ENCODE measurements around the gene PCCB.
"Not testable (repeated sequence)": the region's sequence is repeated elsewhere in the genome, so short reads cannot be mapped to it uniquely, and the experiment has no call there.

PCCB gene

DNA sequence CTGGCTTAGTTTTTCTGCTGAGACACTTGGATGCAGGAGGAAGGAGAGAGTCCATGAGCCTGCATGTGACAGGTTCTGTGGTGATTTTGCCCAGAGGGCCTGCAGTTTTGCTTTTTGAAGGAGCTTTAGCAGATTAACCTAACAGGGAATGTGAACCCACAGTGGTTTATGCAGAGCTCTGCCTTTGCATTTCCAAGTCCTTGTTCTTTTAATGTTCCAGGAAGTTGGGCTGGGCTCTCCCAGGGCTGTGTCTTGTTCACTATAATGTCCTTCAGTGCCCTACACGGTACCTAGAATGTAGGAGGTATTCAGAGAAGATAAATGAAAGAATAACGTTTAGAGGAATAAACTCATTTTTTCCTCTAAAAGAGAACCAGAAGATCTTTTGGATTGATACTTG lies 50.3 kb downstream of the PCCB start:
- H3K36me3 ChIP-seq (ENCODE audit: insufficient read depth, low read length) = peaks cover 41% of the 10 kb centered on the region
- no peaks in the 10 kb centered on the region for H3K4me1 ChIP-seq (ENCODE audit: insufficient read depth, low read length)
- H3K27me3 ChIP-seq (ENCODE audit: insufficient read depth, low read length) = no peaks in the 10 kb centered on the region

DNA sequence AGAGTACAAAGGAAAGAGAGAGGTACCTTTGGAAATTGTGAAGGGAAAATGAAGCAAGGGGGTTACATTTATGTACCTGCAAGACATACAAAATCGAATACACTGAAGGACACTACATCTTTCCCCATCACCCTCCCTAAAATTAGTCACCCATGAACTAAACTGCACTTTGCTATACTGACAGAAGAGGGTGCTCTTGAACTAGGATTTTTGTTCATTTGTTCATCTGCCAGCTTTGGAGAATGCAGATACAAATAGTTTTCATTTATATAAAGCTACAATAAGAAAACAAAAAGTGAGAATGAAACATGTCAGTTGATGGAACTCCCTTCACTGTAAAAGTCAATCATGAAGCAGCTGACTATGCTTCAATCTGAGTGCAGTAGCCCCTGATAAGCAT lies 55.7 kb downstream of the PCCB start:
- H3K36me3 ChIP-seq (ENCODE audit: insufficient read depth, low read length) = peaks cover 11% of the 10 kb centered on the region
- no peak overlapping the region for H3K4me3 ChIP-seq (ENCODE audit: low read length)
- H3K4me1 ChIP-seq (ENCODE audit: insufficient read depth, low read length) = no peaks in the 10 kb centered on the region
- H3K27me3 ChIP-seq (ENCODE audit: insufficient read depth, low read length) = no peaks in the 10 kb centered on the region
- H2AFZ ChIP-seq (ENCODE audit: low read depth, low read length) = no peak overlapping the region
- H3K9me3 ChIP-seq (ENCODE audit: low read length) = peaks cover 2% of the 10 kb centered on the region

More for the DNA sequence above, 50.3 kb downstream of the PCCB start:
- Histone ChIP-seq H2AFZ (ENCODE audit: low read depth, low read length) (no peak overlapping the region), H3K9me3 (ENCODE audit: low read length) (peaks cover 5% of the 10 kb centered on the region), H3K4me3 (ENCODE audit: low read length) (no peak overlapping the region)

DNA sequence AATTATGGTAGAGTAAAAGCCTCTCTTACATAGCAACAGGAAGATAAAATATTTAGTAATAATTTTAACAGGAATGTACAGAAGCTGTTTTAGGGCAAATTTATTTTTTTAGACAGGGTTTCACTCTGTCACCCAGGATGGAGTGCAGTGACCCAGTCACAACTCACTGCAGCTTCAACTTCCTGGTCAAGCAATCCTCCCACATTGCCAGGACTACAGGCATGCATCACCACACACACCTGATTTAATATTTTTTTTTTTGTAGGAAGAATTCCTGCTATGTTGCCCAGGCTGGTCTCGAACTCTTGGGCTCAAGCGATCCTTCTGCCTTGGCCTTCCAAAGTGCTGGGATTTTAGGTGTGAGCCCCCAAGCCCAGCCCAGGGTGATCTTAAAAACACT lies 61.1 kb downstream of the PCCB start:
- Histone ChIP-seq H3K36me3 (ENCODE audit: insufficient read depth, low read length) (peaks cover 12% of the 10 kb centered on the region), H3K9me3 (ENCODE audit: low read length) (no peaks in the 10 kb centered on the region), H3K4me1 (ENCODE audit: insufficient read depth, low read length) (no peaks in the 10 kb centered on the region), H2AFZ (ENCODE audit: low read depth, low read length) (no peak overlapping the region), H3K4me3 (ENCODE audit: low read length) (no peak overlapping the region), H3K27me3 (ENCODE audit: insufficient read depth, low read length) (no peaks in the 10 kb centered on the region)

DNA sequence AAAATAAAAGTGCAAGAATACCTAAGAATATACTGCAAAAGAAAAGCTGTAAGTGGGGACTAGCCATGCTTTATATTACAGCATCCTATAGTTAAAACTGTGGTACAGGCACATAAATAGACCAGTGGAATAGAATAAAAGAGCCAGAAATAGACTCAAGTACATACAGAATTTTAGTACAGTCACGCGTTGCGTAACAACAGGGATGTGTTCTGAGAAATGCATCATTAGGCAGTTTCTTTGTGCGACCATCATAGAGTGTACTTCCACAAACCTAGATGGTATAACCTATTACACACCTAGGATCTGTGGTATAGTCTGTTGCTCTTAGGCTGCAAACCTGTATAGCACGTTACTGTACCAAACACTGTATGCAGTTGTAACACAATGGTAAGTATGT lies 61.8 kb downstream of the PCCB start:
- H3K27me3 ChIP-seq (ENCODE audit: insufficient read depth, low read length) = no peaks in the 10 kb centered on the region
- peaks cover 16% of the 10 kb centered on the region for H3K36me3 ChIP-seq (ENCODE audit: insufficient read depth, low read length)
- H2AFZ ChIP-seq (ENCODE audit: low read depth, low read length) = no peak overlapping the region
- H3K4me1 ChIP-seq (ENCODE audit: insufficient read depth, low read length) = no peaks in the 10 kb centered on the region
- no peaks in the 10 kb centered on the region for H3K9me3 ChIP-seq (ENCODE audit: low read length)
- H3K4me3 ChIP-seq (ENCODE audit: low read length) = no peak overlapping the region

DNA sequence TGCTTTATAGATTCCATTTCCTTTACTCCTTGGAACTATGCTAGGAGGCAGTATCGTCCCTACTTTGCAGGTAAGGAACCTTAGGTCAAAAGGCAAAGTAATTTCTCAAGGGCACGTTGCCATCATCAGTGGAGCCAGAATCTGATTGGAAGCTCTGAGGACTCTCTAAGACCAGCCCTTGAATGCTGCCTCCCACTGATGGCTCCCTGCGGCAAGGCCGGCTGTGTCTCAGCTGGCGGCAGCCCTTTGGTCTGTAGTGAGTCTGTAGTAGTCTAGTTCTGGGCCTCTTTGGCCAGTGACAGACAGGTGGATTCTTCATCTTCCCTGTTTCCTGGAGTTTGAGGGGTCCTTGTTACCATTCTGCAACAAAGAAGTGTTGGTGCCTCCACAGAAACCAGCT lies 76.2 kb downstream of the PCCB start:
- H3K4me3 ChIP-seq (ENCODE audit: low read length) = no peak overlapping the region
- no peaks in the 10 kb centered on the region for H3K4me1 ChIP-seq (ENCODE audit: insufficient read depth, low read length)
- H3K9me3 ChIP-seq (ENCODE audit: low read length) = peaks cover 5% of the 10 kb centered on the region
- no peak overlapping the region for H2AFZ ChIP-seq (ENCODE audit: low read depth, low read length)
- peaks cover 38% of the 10 kb centered on the region for H3K36me3 ChIP-seq (ENCODE audit: insufficient read depth, low read length)
- H3K27me3 ChIP-seq (ENCODE audit: insufficient read depth, low read length) = no peaks in the 10 kb centered on the region

DNA sequence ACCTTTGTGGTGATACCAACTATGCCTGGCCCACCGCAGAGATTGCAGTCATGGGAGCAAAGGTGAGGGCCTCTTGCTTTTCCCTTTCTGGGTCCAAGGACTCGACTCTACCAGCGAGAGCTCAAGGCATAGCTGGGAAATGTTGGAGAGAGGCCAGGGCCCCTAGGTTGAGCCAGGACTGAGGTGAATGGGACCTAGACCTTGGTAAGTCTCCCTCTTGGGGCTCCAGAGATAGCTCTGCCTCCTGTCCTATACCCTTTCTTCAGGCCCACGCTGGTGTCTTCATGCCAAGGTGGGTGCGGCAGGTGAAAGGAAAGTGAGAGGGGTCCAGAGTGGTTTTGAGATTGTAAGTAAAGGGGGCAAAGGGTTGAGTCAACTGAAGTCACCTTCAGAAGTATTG lies 77.5 kb downstream of the PCCB start:
- Histone ChIP-seq H2AFZ (ENCODE audit: low read depth, low read length) (no peak overlapping the region), H3K36me3 (ENCODE audit: insufficient read depth, low read length) (peaks cover 38% of the 10 kb centered on the region), H3K4me3 (ENCODE audit: low read length) (no peak overlapping the region), H3K4me1 (ENCODE audit: insufficient read depth, low read length) (no peaks in the 10 kb centered on the region), H3K9me3 (ENCODE audit: low read length) (peaks cover 4% of the 10 kb centered on the region), H3K27me3 (ENCODE audit: insufficient read depth, low read length) (no peaks in the 10 kb centered on the region)

DNA sequence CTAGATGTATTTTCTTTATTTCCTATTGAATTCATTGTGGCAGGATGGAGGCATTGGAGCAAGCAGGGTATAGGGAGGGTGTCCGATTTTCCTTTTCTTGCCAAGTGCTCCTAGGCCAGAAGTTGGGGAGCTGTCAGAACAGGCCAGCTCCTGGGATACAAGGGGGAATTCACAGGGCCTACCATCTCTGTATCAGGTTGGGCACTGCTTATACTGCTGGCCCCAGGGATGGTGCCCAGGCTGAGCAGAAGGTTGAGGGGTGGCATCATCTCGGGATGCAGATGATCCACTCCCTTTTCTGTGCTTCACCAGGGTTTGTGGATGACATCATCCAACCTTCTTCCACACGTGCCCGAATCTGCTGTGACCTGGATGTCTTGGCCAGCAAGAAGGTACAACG lies 79.5 kb downstream of the PCCB start:
- peaks cover 2% of the 10 kb centered on the region for H3K9me3 ChIP-seq (ENCODE audit: low read length)
- H2AFZ ChIP-seq (ENCODE audit: low read depth, low read length) = no peak overlapping the region
- H3K36me3 ChIP-seq (ENCODE audit: insufficient read depth, low read length) = peaks cover 52% of the 10 kb centered on the region
- H3K4me1 ChIP-seq (ENCODE audit: insufficient read depth, low read length) = no peaks in the 10 kb centered on the region
- H3K4me3 ChIP-seq (ENCODE audit: low read length) = no peak overlapping the region
- no peaks in the 10 kb centered on the region for H3K27me3 ChIP-seq (ENCODE audit: insufficient read depth, low read length)

DNA sequence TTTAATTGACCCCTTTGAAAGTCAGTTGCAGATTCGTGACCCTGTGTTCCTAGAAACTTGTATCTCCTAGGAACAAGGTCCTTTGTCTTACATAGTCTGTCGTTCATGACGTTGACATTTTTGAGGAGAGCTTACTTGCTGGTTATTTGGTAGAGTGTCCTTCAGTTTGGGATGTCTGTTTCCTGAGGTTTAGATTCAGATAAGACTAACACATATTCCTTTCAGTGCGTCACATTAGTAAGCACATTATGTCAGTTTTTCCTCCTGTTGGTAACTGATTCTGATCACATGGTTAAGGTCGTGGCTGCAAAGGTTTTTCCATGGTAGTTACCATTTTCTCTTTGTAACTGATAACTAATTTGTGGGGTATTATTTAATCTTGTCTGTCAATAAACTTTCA lies 80.8 kb downstream of the PCCB start:
- Histone ChIP-seq H3K27me3 (ENCODE audit: insufficient read depth, low read length) (no peaks in the 10 kb centered on the region), H3K4me1 (ENCODE audit: insufficient read depth, low read length) (no peaks in the 10 kb centered on the region), H2AFZ (ENCODE audit: low read depth, low read length) (no peak overlapping the region), H3K9me3 (ENCODE audit: low read length) (peaks cover 2% of the 10 kb centered on the region), H3K36me3 (ENCODE audit: insufficient read depth, low read length) (peaks cover 62% of the 10 kb centered on the region), H3K4me3 (ENCODE audit: low read length) (no peak overlapping the region)

DNA sequence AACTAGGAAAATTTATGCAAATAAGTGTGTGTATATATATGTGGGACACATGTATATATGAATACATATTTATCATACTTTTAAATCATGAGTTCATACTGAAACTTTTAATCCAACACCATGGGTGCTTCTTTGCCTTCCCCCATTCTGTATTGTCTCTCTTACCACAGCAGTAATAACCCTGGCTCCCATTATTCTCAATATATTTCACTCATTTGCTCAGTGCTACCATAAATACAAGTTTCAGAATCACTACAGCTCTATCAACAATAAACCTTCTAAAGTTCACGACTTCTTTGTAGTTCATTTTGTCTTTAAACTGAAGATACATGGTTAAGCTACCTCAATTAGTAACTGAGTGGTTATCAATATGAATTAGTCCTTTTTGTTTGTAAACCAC lies 82.2 kb downstream of the PCCB start:
- peaks cover 2% of the 10 kb centered on the region for H3K9me3 ChIP-seq (ENCODE audit: low read length)
- H3K27me3 ChIP-seq (ENCODE audit: insufficient read depth, low read length) = no peaks in the 10 kb centered on the region
- no peak overlapping the region for H2AFZ ChIP-seq (ENCODE audit: low read depth, low read length)
- H3K4me3 ChIP-seq (ENCODE audit: low read length) = no peak overlapping the region
- peaks cover 58% of the 10 kb centered on the region for H3K36me3 ChIP-seq (ENCODE audit: insufficient read depth, low read length)
- no peaks in the 10 kb centered on the region for H3K4me1 ChIP-seq (ENCODE audit: insufficient read depth, low read length)

DNA sequence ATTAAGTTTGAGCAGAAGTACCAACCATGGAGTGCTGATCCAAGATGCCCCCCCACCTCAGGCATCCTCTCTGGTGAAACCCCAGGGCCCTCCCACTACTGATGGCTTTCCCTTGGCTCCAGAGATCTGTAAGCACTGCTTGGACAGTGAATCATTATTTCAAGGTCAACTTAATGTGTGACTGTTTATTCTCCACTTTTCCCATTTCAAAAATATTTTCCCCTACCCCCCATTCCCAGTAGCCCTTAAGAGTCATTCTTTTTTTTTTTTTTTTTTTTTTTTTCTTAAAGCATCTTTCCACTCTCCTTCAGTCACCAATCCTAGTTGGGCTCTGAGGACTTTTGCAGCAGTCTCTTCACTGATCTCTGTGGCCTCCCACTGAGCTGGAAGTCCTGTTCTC lies 82.6 kb downstream of the PCCB start:
- Histone ChIP-seq H3K9me3 (ENCODE audit: low read length) (peaks cover 2% of the 10 kb centered on the region), H3K27me3 (ENCODE audit: insufficient read depth, low read length) (no peaks in the 10 kb centered on the region), H2AFZ (ENCODE audit: low read depth, low read length) (no peak overlapping the region), H3K4me3 (ENCODE audit: low read length) (no peak overlapping the region), H3K36me3 (ENCODE audit: insufficient read depth, low read length) (peaks cover 58% of the 10 kb centered on the region), H3K4me1 (ENCODE audit: insufficient read depth, low read length) (no peaks in the 10 kb centered on the region)

DNA sequence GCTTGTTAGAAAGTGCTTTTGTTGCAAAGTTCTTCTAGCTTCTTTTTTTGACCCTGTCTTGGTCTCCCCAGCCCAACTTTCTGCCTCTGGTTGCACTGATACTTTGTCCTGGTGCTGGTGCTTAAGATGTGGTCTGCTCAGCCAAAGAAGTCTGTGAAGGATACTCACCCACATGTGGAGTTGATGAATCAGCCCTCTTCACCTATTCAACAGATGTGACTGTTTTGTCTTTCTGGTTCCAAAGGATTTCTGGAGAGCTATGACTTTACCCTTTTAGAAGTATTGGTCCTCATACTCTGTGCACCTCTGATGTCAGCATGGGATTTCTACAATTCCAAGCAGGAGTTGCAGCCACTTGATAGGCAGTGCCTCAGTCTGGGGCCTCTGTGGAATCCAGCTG lies 84.1 kb downstream of the PCCB start:
- H3K9me3 ChIP-seq (ENCODE audit: low read length) = no peaks in the 10 kb centered on the region
- no peak overlapping the region for H2AFZ ChIP-seq (ENCODE audit: low read depth, low read length)
- H3K4me3 ChIP-seq (ENCODE audit: low read length) = no peak overlapping the region
- no peaks in the 10 kb centered on the region for H3K4me1 ChIP-seq (ENCODE audit: insufficient read depth, low read length)
- no peaks in the 10 kb centered on the region for H3K27me3 ChIP-seq (ENCODE audit: insufficient read depth, low read length)
- H3K36me3 ChIP-seq (ENCODE audit: insufficient read depth, low read length) = peaks cover 47% of the 10 kb centered on the region

DNA sequence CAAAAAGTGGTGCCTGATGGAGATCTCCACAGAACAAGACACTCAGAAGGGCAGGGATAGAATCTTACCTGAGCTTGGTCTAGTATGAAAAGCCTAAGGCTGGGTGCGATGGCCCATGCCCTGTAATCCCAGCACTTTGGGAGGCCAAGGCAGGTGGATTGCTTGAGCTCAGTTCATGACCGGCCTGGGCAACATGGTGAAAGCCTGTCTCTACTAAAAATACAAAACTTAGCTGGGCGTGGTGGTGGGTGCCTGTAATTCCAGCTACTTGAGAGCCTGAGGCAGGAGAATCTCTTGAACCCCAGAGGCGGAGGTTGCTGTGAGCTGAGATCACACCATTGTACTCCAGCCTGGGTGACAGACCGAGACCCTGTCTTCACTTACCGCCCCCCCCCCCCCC lies 84.6 kb downstream of the PCCB start:
- not testable (repeated sequence) for H3K9me3 ChIP-seq (ENCODE audit: low read length); H3K27me3 ChIP-seq (ENCODE audit: insufficient read depth, low read length); H2AFZ ChIP-seq (ENCODE audit: low read depth, low read length); H3K4me1 ChIP-seq (ENCODE audit: insufficient read depth, low read length); H3K4me3 ChIP-seq (ENCODE audit: low read length)
- H3K36me3 ChIP-seq (ENCODE audit: insufficient read depth, low read length) = peaks cover 43% of the 10 kb centered on the region

DNA sequence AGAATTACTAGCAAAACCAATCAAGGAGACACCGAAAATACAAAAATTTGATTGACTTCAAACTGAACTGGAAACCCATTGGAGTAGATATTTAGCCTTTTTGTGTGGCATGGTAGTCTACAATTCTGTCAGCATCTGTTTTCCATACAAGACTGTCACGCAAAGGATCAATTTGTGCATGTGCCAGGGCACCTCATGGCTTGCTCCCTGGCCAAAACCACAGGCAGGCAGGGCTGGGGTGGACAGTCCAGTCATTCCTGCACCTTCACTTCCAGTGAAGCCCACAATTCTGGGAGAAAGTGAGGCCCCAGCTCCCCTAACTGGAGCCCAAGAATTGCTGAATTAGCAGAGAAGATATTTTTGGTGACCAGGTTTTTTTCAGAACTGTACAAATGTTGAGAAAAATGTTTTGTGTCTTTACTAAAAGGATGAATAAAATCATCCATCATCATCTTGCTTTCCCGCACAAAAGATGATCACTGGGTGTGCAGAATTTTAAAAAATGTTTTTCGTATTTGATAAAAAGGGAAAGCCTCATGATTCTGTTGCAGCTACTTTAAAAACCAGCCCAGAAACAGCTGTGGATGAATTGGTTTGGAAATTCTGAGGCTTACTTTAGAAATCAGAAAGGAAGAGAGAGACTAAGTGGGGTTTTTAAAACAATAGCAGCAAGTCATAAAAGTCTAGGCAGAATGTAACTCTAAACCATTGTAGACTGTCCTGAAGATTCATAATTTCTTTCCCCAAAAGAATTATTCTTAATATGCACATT lies 86.4 kb downstream of the PCCB start:
- no peaks in the 10 kb centered on the region for H3K4me1 ChIP-seq (ENCODE audit: insufficient read depth, low read length)
- no peaks in the 10 kb centered on the region for H3K27me3 ChIP-seq (ENCODE audit: insufficient read depth, low read length)
- no peak overlapping the region for H2AFZ ChIP-seq (ENCODE audit: low read depth, low read length)
- peaks cover 57% of the 10 kb centered on the region for H3K36me3 ChIP-seq (ENCODE audit: insufficient read depth, low read length)
- H3K4me3 ChIP-seq (ENCODE audit: low read length) = no peak overlapping the region
- H3K9me3 ChIP-seq (ENCODE audit: low read length) = no peaks in the 10 kb centered on the region

DNA sequence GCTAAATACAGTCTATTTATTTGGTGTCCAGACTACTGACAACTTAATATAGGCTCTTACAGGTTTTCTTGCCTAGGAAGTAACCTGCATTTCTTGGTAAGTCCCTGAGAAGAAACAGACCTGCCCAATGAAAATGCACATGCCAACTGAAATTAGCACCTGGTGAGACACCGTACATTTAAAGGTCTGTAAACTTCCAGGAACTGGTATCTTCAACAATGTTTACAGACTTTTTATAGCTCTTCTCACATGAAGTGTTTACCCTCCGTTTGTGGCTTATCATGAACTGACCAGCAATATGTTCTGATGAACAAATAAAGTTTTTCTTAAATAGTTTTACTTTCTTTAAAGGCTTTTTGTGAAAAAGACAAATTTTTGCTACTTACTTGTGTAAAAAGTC lies 93.3 kb downstream of the PCCB start:
- no peak overlapping the region for H2AFZ ChIP-seq (ENCODE audit: low read depth, low read length)
- H3K4me1 ChIP-seq (ENCODE audit: insufficient read depth, low read length) = peaks cover 9% of the 10 kb centered on the region
- no peaks in the 10 kb centered on the region for H3K9me3 ChIP-seq (ENCODE audit: low read length)
- H3K4me3 ChIP-seq (ENCODE audit: low read length) = no peak overlapping the region
- H3K36me3 ChIP-seq (ENCODE audit: insufficient read depth, low read length) = peaks cover 19% of the 10 kb centered on the region
- no peaks in the 10 kb centered on the region for H3K27me3 ChIP-seq (ENCODE audit: insufficient read depth, low read length)

All from neuron (in vitro differentiated cells).